OCI-LY7 (cell line): ENCODE measurements around the gene SEMA6D.

Source experiments
- EZH2phosphoT487 ChIP-seq: fragments of 200-600 bp; sonication (generic); IDR thresholded peaks from 2 replicates; pipeline ENCODE4 v1.6.1; 2018; ENCODE audit warnings: low read depth, borderline replicate concordance, mild to moderate bottlenecking, mixed run types, antibody characterized with exemption, low read length, moderate library complexity, mixed read lengths
- TF ChIP-seq, protein P1 (sequence below): fragments of 200-600 bp; sonication (generic); conservative IDR thresholded peaks from 2 replicates; pipeline ENCODE4 v1.5.1; 2014; ENCODE audit warnings: mild to moderate bottlenecking, antibody characterized with exemption, low read length, moderate library complexity, mixed read lengths

DNA sequence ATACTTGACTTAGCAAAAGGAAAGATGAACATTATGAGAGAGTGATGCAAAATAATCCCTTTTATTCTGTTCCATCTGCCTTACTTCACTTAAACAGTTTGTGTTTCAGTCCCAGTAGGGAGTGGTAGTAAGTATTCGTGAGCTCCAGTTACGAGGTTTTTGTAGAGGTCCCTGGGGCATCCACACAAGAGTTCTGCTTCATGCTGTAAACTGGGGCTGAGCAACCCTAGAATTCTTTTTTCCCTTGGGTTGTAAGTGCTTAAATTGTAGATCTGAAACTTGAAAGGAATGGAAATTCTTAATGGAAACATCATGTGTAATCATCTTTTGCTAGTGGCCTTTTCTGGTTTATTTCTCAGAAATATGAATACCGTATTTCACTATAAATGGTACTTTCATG, 79.5 kb downstream of the SEMA6D start:
- no peak for TF ChIP-seq EZH2phosphoT487
- TF ChIP-seq, protein P1, sequence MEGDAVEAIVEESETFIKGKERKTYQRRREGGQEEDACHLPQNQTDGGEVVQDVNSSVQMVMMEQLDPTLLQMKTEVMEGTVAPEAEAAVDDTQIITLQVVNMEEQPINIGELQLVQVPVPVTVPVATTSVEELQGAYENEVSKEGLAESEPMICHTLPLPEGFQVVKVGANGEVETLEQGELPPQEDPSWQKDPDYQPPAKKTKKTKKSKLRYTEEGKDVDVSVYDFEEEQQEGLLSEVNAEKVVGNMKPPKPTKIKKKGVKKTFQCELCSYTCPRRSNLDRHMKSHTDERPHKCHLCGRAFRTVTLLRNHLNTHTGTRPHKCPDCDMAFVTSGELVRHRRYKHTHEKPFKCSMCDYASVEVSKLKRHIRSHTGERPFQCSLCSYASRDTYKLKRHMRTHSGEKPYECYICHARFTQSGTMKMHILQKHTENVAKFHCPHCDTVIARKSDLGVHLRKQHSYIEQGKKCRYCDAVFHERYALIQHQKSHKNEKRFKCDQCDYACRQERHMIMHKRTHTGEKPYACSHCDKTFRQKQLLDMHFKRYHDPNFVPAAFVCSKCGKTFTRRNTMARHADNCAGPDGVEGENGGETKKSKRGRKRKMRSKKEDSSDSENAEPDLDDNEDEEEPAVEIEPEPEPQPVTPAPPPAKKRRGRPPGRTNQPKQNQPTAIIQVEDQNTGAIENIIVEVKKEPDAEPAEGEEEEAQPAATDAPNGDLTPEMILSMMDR, result no peak
